Endothelial cell of umbilical vein (primary cell): ENCODE data around the gene PTPRF. TPM values are rescaled to one million over a fixed set of nuclear protein-coding genes. Genes with fewer than 3 reads are reported as not detected.

ENCODE experiments used
- BruUV-seq: library from RNA; stranded (reverse); fragments of 400-500 nt; replicated peaks from 2 replicates; lab custom pipeline; 2021; lab: Mats Ljungman, UMichigan
- CTCF ChIA-PET: fragments of 300-600, 350-600 bp; sonication (Branson Sonifier 250); formaldehyde crosslinking; loops from one replicate; lab custom pipeline; 2021; ENCODE audit warnings: antibody characterized with exemption, inconsistent platforms; lab: Charles Lee
- POLR2A ChIA-PET: fragments of 300-600, 350-600 bp; sonication (Branson Sonifier 250); formaldehyde crosslinking; loops from one replicate; lab custom pipeline; 2021; ENCODE audit warnings: antibody characterized with exemption, inconsistent platforms; lab: Charles Lee
- DNase-seq: peaks from one replicate; pipeline ENCODE4 v3.0.0-alpha.2; 2011; ENCODE audit warnings: low read depth, low spot score
- FAIRE-seq: peaks from 2 replicates; lab custom pipeline; 2011; peaks lifted over from hg19 to GRCh38; lab: Jason Lieb, UNC
- H2AFZ ChIP-seq: 2 replicates; pipeline ENCODE4 v1.6.0; 2012; ENCODE audit warnings: low read depth, low read length, control low read depth, inconsistent platforms
- H3K27ac ChIP-seq: 2 replicates; pipeline ENCODE4 v1.5.1; 2011; ENCODE audit warnings: low read depth, mild to moderate bottlenecking, control low read depth, low read length, moderate library complexity; ENCODE audit not compliant: insufficient read depth
- H3K27me3 ChIP-seq, 2 experiments: 2 replicates each; pipeline versions ENCODE4 v1.6.0 to v1.6.1; 2011; ENCODE audit warnings: low read length in 2 of 2, mixed read lengths in 1 of 2; ENCODE audit not compliant: control insufficient read depth in 2 of 2, insufficient read depth in 2 of 2
- H3K36me3 ChIP-seq, 2 experiments: 2 replicates in 1 of 2; 3 replicates in 1 of 2; pipeline ENCODE4 v1.5.1; 2011; ENCODE audit warnings: low read length in 2 of 2, mild to moderate bottlenecking in 1 of 2, moderate library complexity in 1 of 2; ENCODE audit not compliant: control insufficient read depth in 2 of 2, insufficient read depth in 2 of 2; ENCODE audit errors: extremely low read depth in 1 of 2
- H3K4me1 ChIP-seq: 3 replicates; pipeline ENCODE4 v1.5.1; 2011; ENCODE audit warnings: mild to moderate bottlenecking, low read length; ENCODE audit not compliant: control insufficient read depth, insufficient read depth; ENCODE audit errors: extremely low read depth
- H3K4me2 ChIP-seq: 2 replicates; pipeline ENCODE4 v1.6.1; 2011; ENCODE audit warnings: low read length, control low read depth, mixed read lengths; ENCODE audit not compliant: insufficient read depth
- H3K4me3 ChIP-seq, 3 experiments: fragments of 200-600 bp in 1 of 3; sonication (generic), shearing (Covaris generic) in 1 of 3; replicated peaks in 1 of 3; 2 replicates each; pipeline ENCODE4 v1.5.1; 2011 to 2016; ENCODE audit warnings: control low read depth in 3 of 3, low read length in 3 of 3, mild to moderate bottlenecking in 2 of 3, inconsistent platforms in 1 of 3, low read depth in 1 of 3, moderate library complexity in 1 of 3; ENCODE audit not compliant: insufficient read depth in 1 of 3
- H3K79me2 ChIP-seq: 2 replicates; pipeline ENCODE4 v1.6.0; 2012; ENCODE audit warnings: low read length, inconsistent platforms; ENCODE audit not compliant: control insufficient read depth, insufficient read depth
- H3K9ac ChIP-seq: replicated peaks from 2 replicates; pipeline ENCODE3; 2011; ENCODE audit warnings: low read length, control low read depth; ENCODE audit not compliant: insufficient read depth; ENCODE audit errors: extremely low read depth
- H3K9me1 ChIP-seq: replicated peaks from 3 replicates; pipeline ENCODE4 v1.6.0; 2011; ENCODE audit warnings: mild to moderate bottlenecking, low read length; ENCODE audit not compliant: control insufficient read depth, insufficient read depth; ENCODE audit errors: extremely low read depth
- H3K9me3 ChIP-seq: replicated peaks from 2 replicates; pipeline ENCODE4 v1.5.1; 2012; ENCODE audit warnings: low read length, inconsistent platforms; ENCODE audit not compliant: control insufficient read depth, insufficient read depth
- H4K20me1 ChIP-seq: replicated peaks from 2 replicates; pipeline ENCODE3; 2011; ENCODE audit warnings: mild to moderate bottlenecking, low read length; ENCODE audit not compliant: control insufficient read depth, insufficient read depth; ENCODE audit errors: extremely low read depth
- CTCF ChIP-seq, 2 donors: IDR thresholded peaks; 1 replicate in 1 of 2; 2 replicates in 1 of 2; pipeline ENCODE4 v1.5.1; 2011; ENCODE audit warnings: low read length in 2 of 2, mild to moderate bottlenecking in 2 of 2, moderate library complexity in 2 of 2, control low read depth in 1 of 2, inconsistent platforms in 1 of 2, low read depth in 1 of 2; ENCODE audit not compliant: insufficient read depth in 1 of 2; ENCODE audit errors: extremely low read depth in 1 of 2
- EZH2 ChIP-seq: IDR thresholded peaks from 2 replicates; pipeline ENCODE4 v1.6.1; 2012; ENCODE audit warnings: borderline replicate concordance, low read depth, mild to moderate bottlenecking, moderate library complexity, low read length, inconsistent platforms; ENCODE audit not compliant: severe bottlenecking
- FOS ChIP-seq: IDR thresholded peaks from 2 replicates; pipeline ENCODE4 v1.6.1; 2011; ENCODE audit warnings: mild to moderate bottlenecking, low read length, moderate library complexity, borderline replicate concordance; ENCODE audit not compliant: insufficient read depth
- GATA2 ChIP-seq: IDR thresholded peaks from 2 replicates; pipeline ENCODE4 v1.7.0; 2011; ENCODE audit warnings: low read depth, mild to moderate bottlenecking, moderate library complexity, mixed read lengths, low read length; ENCODE audit not compliant: insufficient read length, insufficient read depth
- JUN ChIP-seq: IDR thresholded peaks from 2 replicates; pipeline ENCODE4 v1.6.1; 2011; ENCODE audit warnings: borderline replicate concordance, low read depth; ENCODE audit not compliant: insufficient read length, insufficient read depth
- MAX ChIP-seq: IDR thresholded peaks from 2 replicates; pipeline ENCODE4 v1.6.1; 2011; ENCODE audit not compliant: insufficient read depth, insufficient read length
- MYC ChIP-seq: IDR thresholded peaks from one replicate; pipeline ENCODE4 v1.6.1; 2011; ENCODE audit warnings: mild to moderate bottlenecking, low read depth, low read length
- POLR2A ChIP-seq: IDR thresholded peaks from 2 replicates; pipeline ENCODE4 v1.6.1; 2012; ENCODE audit warnings: low read depth, mild to moderate bottlenecking, control low read depth, low read length
- POLR2AphosphoS5 ChIP-seq: IDR thresholded peaks from 2 replicates; pipeline ENCODE4 v1.6.1; 2012; ENCODE audit warnings: low read depth, mild to moderate bottlenecking, control low read depth, low read length, moderate library complexity; ENCODE audit not compliant: insufficient read depth
- dilution Hi-C: fragments of 300-500 bp; cut with MboI; formaldehyde crosslinking; loops from one replicate; pipeline ENCODE4 v1.15.0; 2019; ENCODE audit warnings: low sequenced_read_pairs; ENCODE audit not compliant: extremely low pct_ligation_motif_present
- intact Hi-C: fragments of 100-400 bp; cut with micrococcal nuclease; formaldehyde crosslinking; loops from one replicate; pipeline ENCODE4 v1.10.0; 2022
- polyA plus RNA-seq, 4 experiments: library from polyadenylated mRNA; depleted of rRNA in 3 of 4; stranded (reverse) in 3 of 4; unstranded in 1 of 4; fragments of >200 nt; gene quantifications; 2 replicates each; pipeline versions ENCODE4 v1.2.1 to v1.2.3, GENCODE V29; 2011 to 2012; ENCODE audit warnings: missing spikeins in 1 of 4
- total RNA-seq: library from RNA; stranded (reverse); gene quantifications from 2 replicates; pipeline ENCODE4 v1.2.3, GENCODE V29; 2021

The PTPRF gene
- total and polyA plus RNA-seq, 2 donors (not counting 3 experiments of a cell fraction or from before 2014, with no cell fraction given): 217 to 338 TPM

- Histone ChIP-seq H3K36me3 (peaks cover 7 to 52% of the 10 kb centered on the region in 2 experiments), H3K9me1 (no peaks in the 10 kb centered on the region), H3K4me3 (no peak overlapping the region), H3K27ac (no peak overlapping the region), H2AFZ (no peak overlapping the region), H3K4me2 (no peak overlapping the region), H3K9me3 (no peaks in the 10 kb centered on the region), H3K27me3 (no peaks in the 10 kb centered on the region), H3K9ac (no peak overlapping the region), H3K4me1 (peaks cover 3% of the 10 kb centered on the region), H4K20me1 (no peaks in the 10 kb centered on the region), H3K79me2 (no peaks in the 10 kb centered on the region)
- intact Hi-C loops: no loop called here
- ChIA-PET CTCF (no interaction called here), POLR2A (interaction anchor here (0.6 kb wide), 1 partner anchor 61 kb away, joined by 3 read pairs; no protein-coding TSS in a partner anchor)
- BruUV-seq: no TSS peak
- dilution Hi-C loops: no loop called here
- no peak for FAIRE-seq
- TF ChIP-seq POLR2AphosphoS5: no peak
- no peak for TF ChIP-seq MAX
- no peak for TF ChIP-seq GATA2
- TF ChIP-seq JUN: no peak
- no peak for TF ChIP-seq CTCF (IDR thresholded peaks at IDR 0.05; ENCODE audit: extremely low read depth in 1 of 2, insufficient read depth in 1 of 2, low read depth in 1 of 2, low read length in 2 of 2)
- TF ChIP-seq EZH2: no peak
- no peak for TF ChIP-seq POLR2A
- TF ChIP-seq FOS: no peak
- TF ChIP-seq MYC: no peak
- DNase-seq: no peak
Observed at GRCh38 chr1:43586136-43586731, 55.6 kb downstream of the PTPRF start.
